Motor neuron (in vitro differentiated cells): ENCODE measurements around the gene ENPP1. TPM values are rescaled to one million over a fixed set of nuclear protein-coding genes. Genes with fewer than 3 reads are reported as not detected.
"Not testable (repeated sequence)": the region's sequence is repeated elsewhere in the genome, so short reads cannot be mapped to it uniquely, and the experiment has no call there.

Experiments
- ATAC-seq, 8 experiments: fragments of 200-7000 bp; cut with Tn5 transposase; replicated peaks in 6 of 8; 2 replicates each; pipeline ENCODE4 v1.8.0; 2021; ENCODE audit warnings: mild to moderate bottlenecking in 8 of 8, moderate library complexity in 8 of 8
- H3K27ac ChIP-seq, 2 donors: fragments of 250-450 bp; sonication (Bioruptor Pico); 2 replicates each; pipeline ENCODE4 v1.9.0; 2021; ENCODE audit warnings: antibody characterized with exemption in 2 of 2, mild to moderate bottlenecking in 2 of 2, moderate library complexity in 1 of 2
- H3K4me1 ChIP-seq, 2 donors: fragments of 250-450 bp; sonication (Bioruptor Pico); replicated peaks in 1 of 2; 2 replicates each; pipeline ENCODE4 v1.6.1; 2021; ENCODE audit warnings: antibody characterized with exemption in 2 of 2, mild to moderate bottlenecking in 2 of 2, moderate library complexity in 1 of 2
- H3K4me3 ChIP-seq, 5 donors: fragments of 250-450 bp; sonication (Bioruptor Pico); 2 replicates each; pipeline ENCODE4 v1.9.0; 2021; ENCODE audit warnings: antibody characterized with exemption in 5 of 5, mild to moderate bottlenecking in 5 of 5, moderate library complexity in 4 of 5
- WGBS, 10 experiments: fragments of 450-650 bp; shearing (Covaris generic); methylation state at CpG; one replicate each; pipeline ENCODE4 v1.0.0; 2022; 5-methylcytosine and 5-hydroxymethylcytosine counted together
- in situ Hi-C, 9 experiments: fragments of 400-800 bp; cut with MboI; loops; one replicate each; pipeline ENCODE4 v1.15.0; 2021; ENCODE audit warnings: low sequenced_read_pairs in 9 of 9, low pct_unique_long_range_greater_than_20kb in 2 of 9; ENCODE audit not compliant: unreplicated experiment in 9 of 9
- total RNA-seq, 8 experiments: library from RNA; unstranded; fragments of 300-600 nt; gene quantifications; 2 replicates each; pipeline versions ENCODE4 v1.2.3 to v1.2.4, GENCODE V29; 2022

Gene ENPP1
- total RNA-seq, 8 experiments from 2014 or later = 1.0 to 40.2 (median 2.5) TPM

DNA sequence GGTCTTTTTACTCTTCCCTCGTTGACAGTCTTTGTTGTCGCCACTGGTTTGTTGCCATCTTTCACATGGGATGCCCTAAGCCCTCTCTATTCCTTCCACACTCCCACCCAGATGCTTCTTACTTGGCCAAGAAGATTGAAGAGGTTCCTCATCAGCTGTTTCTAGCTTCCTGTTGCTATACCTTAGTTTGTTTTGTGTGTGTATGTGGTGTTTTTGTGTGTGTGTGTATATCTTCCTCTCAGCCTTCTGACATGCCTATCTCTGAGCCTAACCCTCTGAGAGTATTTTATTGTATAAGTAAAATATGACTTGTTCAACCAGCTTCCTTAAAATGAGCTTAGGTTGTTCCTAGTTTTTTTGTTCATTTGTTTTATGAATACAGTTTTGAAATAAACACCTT lies 35.9 kb downstream of the ENPP1 start:
- Histone ChIP-seq H3K4me3 (no peak overlapping the region), H3K27ac (no peak overlapping the region), H3K4me1 (no peaks in the 10 kb centered on the region)
- ATAC-seq = no peak
- 83 to 100% (median 97%) methylated on average over 1 to 2 of the region's 2 CpGs; no CpG with 5 or more reads in 2 of the 10 experiments for WGBS, 10 experiments
- in situ Hi-C loops = no loop called here

DNA sequence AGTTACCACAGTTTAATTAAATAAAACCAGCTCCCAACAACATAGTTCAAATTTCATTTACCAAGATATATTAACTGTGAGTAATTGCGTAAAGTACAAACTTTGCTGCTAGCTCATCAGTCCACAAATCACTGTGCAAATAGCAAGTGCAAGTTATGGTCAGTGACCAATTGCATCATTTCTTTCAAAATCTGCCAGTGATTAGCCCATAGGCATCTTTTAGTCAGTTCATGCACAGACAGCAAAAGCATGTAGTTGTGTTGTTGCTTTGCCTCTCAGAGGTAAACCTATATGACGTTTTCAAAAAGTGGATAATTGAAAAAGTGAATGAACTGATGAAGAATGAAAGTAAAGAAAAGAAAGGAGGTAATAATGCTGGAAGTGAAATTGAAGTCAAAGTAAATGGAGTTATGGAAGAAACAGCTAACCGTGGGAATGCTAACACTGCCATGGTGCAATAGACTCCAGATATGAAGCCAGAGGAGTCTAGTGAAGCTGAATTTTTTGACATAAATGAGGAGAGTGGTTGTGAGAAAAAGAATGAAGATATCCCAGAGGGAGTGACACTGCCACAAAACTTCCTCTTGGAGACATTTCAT lies 36.5 kb downstream of the ENPP1 start:
- in situ Hi-C loops = no loop called here
- no peak for ATAC-seq
- no peak overlapping the region for H3K27ac ChIP-seq
- H3K4me3 ChIP-seq = no peak overlapping the region
- 81 to 100% (median 93%) methylated on average over 1 to 3 of the region's 3 CpGs for WGBS, 10 experiments
- no peaks in the 10 kb centered on the region for H3K4me1 ChIP-seq

DNA sequence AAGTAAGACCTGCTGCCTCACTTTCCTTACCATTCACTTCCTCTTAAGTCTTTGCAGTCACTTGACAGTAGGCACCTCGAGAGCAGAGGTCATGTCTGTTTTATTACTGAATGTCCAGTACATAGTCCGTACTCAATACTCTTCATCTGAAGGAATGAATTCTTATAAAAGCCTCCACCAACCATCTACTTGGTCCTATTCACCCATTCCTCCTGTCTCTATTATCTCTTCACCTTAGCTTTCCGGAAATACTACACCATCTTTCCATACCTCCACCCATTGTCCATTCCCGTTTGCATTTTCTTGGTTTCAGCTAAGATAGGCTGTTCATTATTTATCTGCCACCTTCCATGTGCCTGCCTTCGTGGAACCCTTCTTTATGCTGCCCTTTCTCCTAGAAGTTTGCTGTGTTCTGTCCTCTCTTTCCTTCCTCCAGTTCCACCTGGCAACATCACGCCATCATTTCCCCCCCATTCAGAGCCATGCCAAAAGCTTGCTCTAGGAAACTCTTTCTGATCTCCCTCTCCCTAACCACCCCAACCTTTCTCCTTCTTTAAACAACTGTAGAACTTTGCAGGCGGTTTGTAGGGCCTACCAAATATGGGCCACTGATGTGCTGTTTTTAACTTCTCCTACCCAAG lies 38.3 kb downstream of the ENPP1 start:
- H3K4me3 ChIP-seq = no peak overlapping the region
- 69 to 100% (median 89%) methylated on average over 3 to 7 of the region's 7 CpGs for WGBS, 10 experiments
- in situ Hi-C loops = no loop called here
- H3K27ac ChIP-seq = no peak overlapping the region
- no peaks in the 10 kb centered on the region for H3K4me1 ChIP-seq
- no peak for ATAC-seq

DNA sequence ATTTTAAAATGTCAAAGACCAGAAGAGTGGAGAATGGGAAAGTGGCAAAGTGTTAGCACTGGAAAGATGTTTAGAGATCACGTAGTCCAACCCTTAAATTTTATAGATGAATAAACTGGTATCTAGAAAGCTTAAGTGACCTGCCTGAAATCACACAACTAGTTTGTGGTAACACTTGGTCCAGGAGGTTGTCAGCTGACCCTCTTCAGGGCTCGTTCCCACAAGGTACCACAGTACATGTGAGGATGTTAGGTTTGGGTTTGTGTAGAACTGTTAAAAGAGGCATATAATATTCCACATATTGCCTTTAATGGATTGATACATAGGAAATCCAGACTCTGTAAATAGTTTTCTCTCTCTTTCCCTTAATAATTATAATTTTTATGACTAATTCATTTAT lies 39.1 kb downstream of the ENPP1 start:
- no peak for ATAC-seq
- H3K4me3 ChIP-seq = no peak overlapping the region
- H3K27ac ChIP-seq = no peak overlapping the region
- in situ Hi-C loops = no loop called here
- WGBS, 10 experiments = 38 to 100% (median 87%) methylated on average over 1 to 2 of the region's 2 CpGs; no CpG with 5 or more reads in 2 of the 10 experiments
- no peaks in the 10 kb centered on the region for H3K4me1 ChIP-seq

DNA sequence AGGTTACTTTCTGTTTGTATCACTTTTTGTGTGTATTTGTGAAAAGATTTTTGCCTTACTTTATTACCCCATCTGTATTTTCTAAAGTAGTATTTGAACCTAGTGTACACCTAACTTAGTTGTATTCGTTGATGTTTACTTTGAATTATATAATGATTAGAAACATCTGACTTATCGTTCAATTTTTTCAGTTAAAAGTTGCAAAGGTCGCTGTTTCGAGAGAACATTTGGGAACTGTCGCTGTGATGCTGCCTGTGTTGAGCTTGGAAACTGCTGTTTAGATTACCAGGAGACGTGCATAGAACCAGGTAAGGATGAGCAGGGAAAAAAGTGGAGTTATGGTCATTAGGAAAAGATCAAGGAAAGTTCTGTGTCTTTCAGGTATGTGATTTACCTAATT lies 42.0 kb downstream of the ENPP1 start:
- 81 to 100% (median 92%) methylated on average over 1 to 6 of the region's 6 CpGs; no CpG with 5 or more reads in 1 of the 10 experiments for WGBS, 10 experiments
- no peak for ATAC-seq
- in situ Hi-C loops = no loop called here
- Histone ChIP-seq H3K4me1 (no peaks in the 10 kb centered on the region), H3K27ac (no peak overlapping the region), H3K4me3 (no peak overlapping the region)

DNA sequence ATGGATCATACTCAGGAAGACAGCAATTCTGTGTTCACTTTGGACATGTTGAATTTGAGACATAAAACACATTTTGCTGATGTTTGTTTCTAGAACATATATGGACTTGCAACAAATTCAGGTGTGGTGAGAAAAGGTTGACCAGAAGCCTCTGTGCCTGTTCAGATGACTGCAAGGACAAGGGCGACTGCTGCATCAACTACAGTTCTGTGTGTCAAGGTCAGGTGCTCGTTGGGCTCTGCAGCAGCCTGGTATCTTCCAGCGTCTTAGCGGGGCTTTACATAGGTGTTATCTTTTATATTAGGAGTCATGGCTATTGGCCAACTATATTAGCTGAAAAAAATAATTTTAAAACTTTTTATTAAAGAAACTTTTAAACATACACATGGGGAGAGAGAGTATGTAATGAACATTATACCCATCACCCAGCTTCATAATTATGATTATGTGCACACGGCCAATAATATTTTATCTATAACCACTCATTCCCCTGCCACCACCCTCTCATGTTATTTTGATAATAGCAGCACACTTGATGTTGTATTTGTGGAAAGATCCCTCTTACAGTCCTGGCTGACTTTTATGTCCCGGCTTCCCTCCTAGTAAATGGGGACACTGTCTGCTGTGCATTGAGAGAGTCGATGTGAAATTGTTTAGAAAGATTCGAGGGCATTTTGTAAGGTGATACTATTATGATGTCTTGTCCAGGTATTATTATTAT lies 43.4 kb downstream of the ENPP1 start:
- ATAC-seq = no peak
- WGBS, 10 experiments = 85 to 100% (median 94%) methylated on average over 2 to 8 of the region's 8 CpGs; no CpG with 5 or more reads in 2 of the 10 experiments
- no peak overlapping the region for H3K27ac ChIP-seq
- H3K4me1 ChIP-seq = no peaks in the 10 kb centered on the region
- H3K4me3 ChIP-seq = no peak overlapping the region
- in situ Hi-C loops = no loop called here

DNA sequence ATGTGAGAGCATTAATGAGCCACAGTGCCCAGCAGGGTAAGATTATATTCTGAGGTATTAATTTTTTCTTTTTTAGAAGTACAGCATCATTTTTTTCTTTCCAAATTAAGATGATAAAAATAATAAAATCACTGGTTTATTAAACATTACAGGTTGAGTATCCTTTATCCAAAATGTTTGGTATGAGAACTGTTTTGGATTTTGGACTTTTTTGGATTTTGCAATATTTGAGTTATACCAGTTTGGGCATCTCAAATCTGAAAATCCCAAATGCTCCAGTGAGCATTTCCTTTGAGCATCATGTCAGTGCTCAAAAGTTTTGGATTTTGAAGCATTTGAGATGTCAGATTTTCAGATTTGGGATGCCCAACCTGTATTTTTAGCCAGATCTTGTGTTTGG lies 44.4 kb downstream of the ENPP1 start:
- ATAC-seq = no peak
- Histone ChIP-seq H3K4me1 (no peaks in the 10 kb centered on the region), H3K27ac (no peak overlapping the region), H3K4me3 (no peak overlapping the region)
- in situ Hi-C loops = no loop called here

DNA sequence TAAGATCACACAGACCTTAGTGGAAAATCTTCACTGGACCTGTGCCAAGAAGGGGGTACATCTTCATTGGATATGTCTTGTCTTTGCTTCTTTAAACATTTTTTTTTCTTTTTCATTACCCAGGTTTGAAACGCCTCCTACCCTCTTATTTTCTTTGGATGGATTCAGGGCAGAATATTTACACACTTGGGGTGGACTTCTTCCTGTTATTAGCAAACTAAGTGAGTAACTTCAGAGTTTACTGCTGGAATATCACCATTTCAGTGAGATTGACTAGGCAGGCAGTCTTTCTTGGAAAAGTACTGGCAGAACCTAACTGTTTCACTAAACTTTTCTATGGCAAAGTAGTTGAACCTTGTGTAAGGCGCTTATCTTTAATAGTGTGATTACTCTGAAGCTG lies 47.0 kb downstream of the ENPP1 start:
- Histone ChIP-seq H3K4me1 (no peaks in the 10 kb centered on the region), H3K27ac (no peak overlapping the region), H3K4me3 (no peak overlapping the region)
- in situ Hi-C loops = no loop called here
- 61 to 100% (median 87%) methylated on average over 1 to 2 of the region's 2 CpGs; no CpG with 5 or more reads in 2 of the 10 experiments for WGBS, 10 experiments
- ATAC-seq = no peak

DNA sequence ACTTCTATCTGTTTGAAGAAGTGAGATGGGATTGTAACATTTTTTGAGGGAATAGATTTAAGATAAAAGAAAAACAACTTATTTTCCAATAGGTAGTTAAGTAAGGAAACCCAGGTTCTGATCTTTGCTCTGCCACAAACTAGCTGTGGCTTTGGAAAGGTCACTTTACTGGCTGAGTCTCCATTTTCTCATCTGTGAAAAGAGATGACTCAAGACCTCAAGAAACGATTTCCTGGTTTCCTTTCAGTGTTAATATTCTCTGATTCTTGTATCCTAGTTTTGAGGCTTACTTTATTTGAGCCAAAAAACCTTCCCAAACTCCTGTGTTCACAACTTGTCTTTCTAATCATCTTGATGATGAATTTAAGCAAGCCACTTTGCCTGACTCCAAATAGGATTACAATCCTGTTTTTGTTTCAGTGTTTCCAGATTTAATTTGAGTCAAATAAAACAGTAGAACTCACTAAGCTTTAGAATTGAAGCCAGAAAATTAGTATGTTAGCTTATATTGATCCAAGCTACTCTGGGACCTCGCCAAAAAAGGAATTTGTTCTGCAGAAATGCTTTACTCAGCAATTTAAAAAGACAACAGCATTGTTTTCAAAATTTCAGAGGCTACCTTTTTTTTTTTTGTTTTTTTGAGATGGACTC lies 51.1 kb downstream of the ENPP1 start:
- H3K4me1 ChIP-seq = no peaks in the 10 kb centered on the region
- WGBS, 10 experiments = 0 to 100% (median 64%) methylated on average over 1 to 2 of the region's 2 CpGs; no CpG with 5 or more reads in 2 of the 10 experiments
- no peak overlapping the region for H3K27ac ChIP-seq
- in situ Hi-C loops = no loop called here
- ATAC-seq = no peak
- no peak overlapping the region for H3K4me3 ChIP-seq

DNA sequence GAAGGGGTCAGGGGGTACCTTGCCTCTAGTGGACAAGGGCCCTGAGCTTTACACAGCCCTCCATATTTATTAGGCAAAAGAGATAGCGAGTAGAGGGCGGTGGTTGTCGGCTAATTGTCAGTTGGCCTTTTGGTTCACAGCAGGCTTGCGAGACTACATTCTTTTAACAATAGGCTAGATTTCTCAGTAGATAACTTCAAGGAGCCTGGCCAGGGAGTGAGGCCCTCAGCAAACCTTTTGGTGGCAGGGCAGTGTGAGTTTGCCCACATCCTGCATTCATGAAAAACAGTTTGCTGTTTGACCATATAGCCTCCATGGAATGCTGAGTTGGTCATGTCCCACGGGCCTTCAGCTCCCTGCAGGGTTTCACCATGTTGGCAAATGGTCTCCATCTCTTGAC lies 51.8 kb downstream of the ENPP1 start:
- H3K27ac ChIP-seq, H3K4me3 ChIP-seq, ATAC-seq, H3K4me1 ChIP-seq, in situ Hi-C loops: not testable (repeated sequence)
- WGBS, 10 experiments = 50 to 100% (median 89%) methylated on average over 1 to 4 of the region's 5 CpGs; no CpG with 5 or more reads in 3 of the 10 experiments

DNA sequence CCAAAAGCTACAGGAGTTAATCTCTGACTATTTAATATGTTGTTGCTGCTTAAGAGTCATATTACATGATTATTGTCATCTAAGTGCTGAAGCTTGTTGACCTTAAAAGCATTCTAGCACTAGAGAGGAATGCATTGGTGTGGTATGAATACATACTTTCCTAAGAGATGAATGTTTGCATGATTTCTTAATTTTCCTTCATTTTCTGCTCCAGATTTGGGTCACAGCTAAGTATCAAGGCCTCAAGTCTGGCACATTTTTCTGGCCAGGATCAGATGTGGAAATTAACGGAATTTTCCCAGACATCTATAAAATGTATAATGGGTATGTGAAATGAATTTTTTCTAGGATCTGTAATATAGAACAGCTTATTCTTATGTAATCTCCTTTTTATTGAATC lies 53.6 kb downstream of the ENPP1 start:
- in situ Hi-C loops = no loop called here
- no peak overlapping the region for H3K27ac ChIP-seq
- peaks cover 0 to 4% of the 10 kb centered on the region in 2 donors for H3K4me1 ChIP-seq
- H3K4me3 ChIP-seq = no peak overlapping the region
- WGBS, 10 experiments = 0 to 100% (median 79%) methylated on average over 1 of the region's 1 CpG; no CpG with 5 or more reads in 4 of the 10 experiments
- ATAC-seq = no peak

DNA sequence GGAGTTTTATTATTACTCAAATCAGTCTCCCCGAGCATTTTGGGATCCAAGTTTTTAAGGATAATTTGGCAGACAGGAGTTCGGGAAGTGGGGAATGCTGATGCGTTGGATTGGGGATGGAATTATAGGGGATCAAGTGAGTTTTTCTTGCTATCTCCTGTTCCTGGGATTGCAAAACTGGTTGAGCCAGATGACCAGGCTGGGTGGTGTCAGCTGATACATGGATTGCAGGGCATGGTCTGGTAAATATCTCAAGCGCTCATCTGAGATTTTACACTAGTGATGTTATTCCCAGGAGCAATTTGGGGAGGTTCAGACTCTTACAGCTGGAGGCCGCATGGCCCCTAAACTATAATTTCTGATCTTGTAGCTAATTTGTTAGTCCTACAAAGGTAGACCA lies 54.7 kb downstream of the ENPP1 start:
- H3K4me3 ChIP-seq = no peak overlapping the region
- in situ Hi-C loops = no loop called here
- H3K27ac ChIP-seq = no peak overlapping the region
- no peak for ATAC-seq
- 80 to 100% (median 100%) methylated on average over 1 to 5 of the region's 5 CpGs; no CpG with 5 or more reads in 1 of the 10 experiments for WGBS, 10 experiments
- H3K4me1 ChIP-seq = peaks cover 0 to 4% of the 10 kb centered on the region in 2 donors

DNA sequence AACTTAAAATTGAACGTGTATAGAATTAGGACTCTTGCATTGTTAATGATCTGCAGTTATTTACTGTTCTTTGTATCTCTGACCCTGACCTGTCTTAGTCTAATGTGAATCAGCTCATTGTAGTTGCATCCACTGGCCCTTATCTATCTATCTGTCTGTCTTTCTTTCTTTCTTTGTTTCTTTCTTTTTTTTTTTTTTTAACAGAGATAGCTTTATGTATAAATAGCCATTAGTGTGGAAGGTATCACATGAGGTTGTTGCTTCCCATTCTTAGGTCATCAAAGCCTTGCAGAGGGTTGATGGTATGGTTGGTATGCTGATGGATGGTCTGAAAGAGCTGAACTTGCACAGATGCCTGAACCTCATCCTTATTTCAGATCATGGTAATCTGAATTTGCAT lies 59.9 kb downstream of the ENPP1 start:
- Histone ChIP-seq H3K4me1 (peaks cover 0 to 4% of the 10 kb centered on the region in 2 donors), H3K27ac (no peak overlapping the region), H3K4me3 (no peak overlapping the region)
- in situ Hi-C loops = no loop called here
- WGBS, 10 experiments = 18 to 92% (median 62%) methylated on average over 1 of the region's 1 CpG; no CpG with 5 or more reads in 2 of the 10 experiments
- ATAC-seq = no peak
